HG03558 (cell line): ENCODE results near the gene AUTS2.

ENCODE experiments used
- ATAC-seq: cut with Tn5 transposase; IDR thresholded peaks from one replicate; pipeline ENCODE4 v1.9.1; 2021; ENCODE audit warnings: moderate number of reproducible peaks; ENCODE audit not compliant: unreplicated experiment; ENCODE audit errors: extremely low read depth

The AUTS2 gene

GRCh38 chr7:69706070-69706469 is 107.8 kb downstream of the AUTS2 start:
- ATAC-seq = no peak

GRCh38 chr7:69708857-69709256 is 110.6 kb downstream of the AUTS2 start:
- ATAC-seq = no peak

GRCh38 chr7:69710768-69711438 is 112.6 kb downstream of the AUTS2 start:
- ATAC-seq = no peak

DNA sequence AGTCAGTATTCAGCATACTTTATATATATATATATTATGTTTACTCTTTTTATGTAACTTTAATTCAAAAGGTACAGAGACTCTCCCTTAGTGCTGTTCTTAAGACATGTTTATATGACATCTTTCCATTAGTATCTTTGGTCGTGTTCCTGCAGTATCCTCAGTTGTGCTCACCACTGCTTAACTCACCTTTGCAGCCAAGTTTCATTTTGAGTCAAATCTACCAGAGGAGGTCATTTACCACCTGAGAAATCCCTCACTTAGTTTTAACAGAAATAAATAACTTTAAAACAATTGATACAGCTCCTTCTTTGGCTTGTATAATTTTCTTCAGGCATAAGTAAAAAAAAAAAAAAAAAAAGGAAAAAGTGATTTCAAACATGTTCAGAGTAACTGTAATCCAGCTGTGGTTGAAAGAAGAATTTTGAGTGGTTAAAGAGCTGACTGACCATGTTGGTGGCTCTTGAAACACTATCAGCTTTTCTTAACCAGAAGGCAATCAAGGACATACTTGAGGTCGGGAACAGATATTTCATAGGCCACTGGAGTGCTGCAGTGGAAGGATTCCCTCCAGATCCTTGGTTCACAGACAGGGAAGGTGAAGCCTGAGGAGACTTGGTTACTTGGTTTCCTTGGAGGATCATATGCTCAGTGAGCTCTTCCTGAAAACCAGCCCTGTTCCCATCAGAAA is 116.8 kb downstream of the AUTS2 start:
- ATAC-seq = no peak

DNA sequence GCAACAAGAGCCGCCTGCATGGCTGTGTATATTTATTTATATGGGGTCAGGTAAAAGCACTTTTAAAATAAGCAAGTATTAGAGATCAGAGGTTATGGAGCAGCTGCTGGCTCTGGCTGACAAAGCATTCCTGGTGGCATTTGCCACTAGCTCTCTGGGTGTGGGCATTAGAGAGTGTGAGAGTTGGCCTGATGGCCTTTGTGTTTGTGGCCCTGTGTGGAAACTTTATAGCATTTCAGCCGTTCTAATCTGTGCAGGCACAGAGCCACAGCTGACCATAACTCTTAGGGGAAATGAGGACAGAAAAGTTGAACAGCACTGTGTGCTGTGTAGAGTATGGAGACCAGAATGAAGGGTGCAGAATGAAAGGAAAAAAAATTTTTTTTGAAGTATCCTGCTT is 118.9 kb downstream of the AUTS2 start:
- no peak for ATAC-seq

DNA sequence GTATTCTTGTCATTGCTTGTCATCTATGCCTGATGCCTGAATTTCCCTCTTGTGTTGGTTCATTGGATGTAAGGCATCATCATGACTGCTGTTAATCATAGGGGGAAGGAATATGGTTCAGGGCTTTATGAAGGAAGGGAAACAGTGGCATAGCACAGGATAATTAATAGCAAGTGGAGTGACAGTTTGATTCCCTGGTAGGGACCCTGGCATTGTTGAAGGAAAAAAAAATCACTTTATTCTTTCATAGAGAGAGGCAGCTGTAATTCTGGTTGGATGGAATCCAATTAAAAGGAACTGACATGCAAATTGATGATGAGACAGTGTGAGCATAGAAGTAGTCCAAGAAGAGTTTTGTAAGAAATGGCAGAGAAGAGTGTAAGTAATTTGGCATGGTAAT is 121.4 kb downstream of the AUTS2 start:
- no peak for ATAC-seq

- no peak for ATAC-seq
Observed at GRCh38 chr7:69722843-69723242, 124.6 kb downstream of the AUTS2 start.

DNA sequence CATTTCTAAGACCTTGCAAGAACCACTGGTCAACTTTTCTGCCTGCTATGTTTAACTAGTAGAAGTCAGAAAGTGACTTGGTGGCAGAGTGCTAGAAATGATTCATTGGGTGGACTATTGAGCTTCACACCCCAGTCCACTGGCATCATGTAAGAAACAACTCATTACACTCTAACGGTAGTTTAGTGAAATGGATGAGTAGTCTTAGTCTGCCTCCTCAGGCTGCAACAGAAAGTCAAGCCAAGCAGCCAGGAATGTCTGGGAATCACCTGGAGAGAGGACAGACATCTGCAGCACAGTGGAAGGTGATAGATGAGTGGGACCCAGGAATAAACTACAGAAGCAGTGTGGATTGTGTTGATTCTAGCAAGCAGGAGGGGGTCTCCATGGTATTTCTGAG is 125.4 kb downstream of the AUTS2 start:
- no peak for ATAC-seq

- no peak for ATAC-seq
Observed at GRCh38 chr7:69728304-69728703, 130.0 kb downstream of the AUTS2 start.

GRCh38 chr7:69732203-69732602 is 133.9 kb downstream of the AUTS2 start:
- no peak for ATAC-seq

DNA sequence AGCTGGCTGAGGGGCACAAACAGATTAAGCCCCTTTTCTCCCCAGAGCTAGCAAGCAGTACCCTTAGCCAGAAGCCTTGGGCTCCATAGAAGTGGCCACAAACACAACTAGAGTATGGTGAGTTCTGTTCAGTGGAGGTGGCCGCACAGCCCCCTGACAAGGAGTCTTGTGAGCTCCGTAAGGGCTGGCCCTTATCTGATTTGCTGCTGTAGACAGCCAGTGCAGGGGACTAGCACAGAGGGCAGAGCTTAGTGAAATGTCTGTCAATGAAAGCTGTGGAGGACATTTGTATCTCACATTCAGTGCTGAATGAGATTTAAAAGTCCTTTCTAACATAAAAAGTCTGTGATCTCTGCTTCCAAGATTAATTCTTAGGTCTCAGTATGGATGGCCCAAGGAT is 137.3 kb downstream of the AUTS2 start:
- ATAC-seq = no peak

DNA sequence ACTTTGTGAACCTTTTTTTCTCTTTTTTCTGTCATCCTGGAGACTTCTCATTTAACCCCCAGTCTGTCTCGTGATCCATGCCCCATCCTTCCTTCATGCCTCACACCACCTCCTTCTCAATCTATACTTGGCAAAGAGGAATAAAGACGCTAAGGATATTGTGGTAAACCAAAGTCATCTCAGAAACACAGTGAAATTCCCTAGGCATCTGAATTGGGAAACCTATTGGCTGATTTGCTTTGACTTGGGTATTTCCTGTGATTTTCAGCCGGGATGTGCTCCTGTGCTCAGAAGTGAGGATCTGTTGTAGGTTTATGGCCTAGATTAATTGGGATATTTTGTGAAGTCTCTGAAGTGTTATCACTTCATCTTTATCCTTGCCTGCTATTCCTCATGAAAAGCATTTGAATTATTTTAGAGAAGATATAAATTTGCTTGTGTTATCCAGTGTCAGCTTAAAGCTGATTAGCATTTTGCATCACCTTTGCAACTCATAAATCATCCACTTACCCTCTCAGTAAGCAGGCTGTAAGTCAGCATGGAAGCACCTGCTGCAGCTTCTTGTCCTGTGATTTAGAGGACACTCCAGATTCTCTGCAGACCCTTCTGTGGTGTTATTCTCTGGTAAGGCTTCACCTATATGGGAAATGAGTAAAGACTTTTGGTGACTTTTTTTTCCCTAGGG is 138.0 kb downstream of the AUTS2 start:
- ATAC-seq = no peak

GRCh38 chr7:69738396-69738951 is 140.2 kb downstream of the AUTS2 start:
- no peak for ATAC-seq

DNA sequence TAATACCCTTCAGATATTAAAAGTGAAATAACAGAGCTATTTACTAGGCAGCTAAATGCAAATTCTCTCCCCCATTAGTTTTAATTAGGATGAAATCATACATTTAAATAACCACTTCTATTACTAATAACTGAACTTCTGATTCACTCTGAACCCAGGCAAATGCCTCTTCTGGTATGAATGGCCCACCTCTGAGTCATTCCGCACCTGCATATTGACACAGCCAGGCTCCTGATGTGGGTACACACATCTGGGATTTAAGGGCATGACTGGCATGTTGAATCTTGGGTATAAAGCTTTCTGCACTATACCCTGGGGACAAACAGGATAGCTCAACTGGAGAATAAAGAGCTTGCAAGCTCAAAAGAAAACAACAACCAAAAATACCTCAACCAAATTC is 140.9 kb downstream of the AUTS2 start:
- ATAC-seq = peak; percentile 65

GRCh38 chr7:69739931-69740431 is 141.7 kb downstream of the AUTS2 start:
- ATAC-seq = peak; percentile 29

GRCh38 chr7:69742237-69742636 is 144.0 kb downstream of the AUTS2 start:
- ATAC-seq = no peak

- ATAC-seq = no peak
Observed at GRCh38 chr7:69743436-69743835, 145.2 kb downstream of the AUTS2 start.

GRCh38 chr7:69744026-69744425 is 145.8 kb downstream of the AUTS2 start:
- ATAC-seq = no peak

DNA sequence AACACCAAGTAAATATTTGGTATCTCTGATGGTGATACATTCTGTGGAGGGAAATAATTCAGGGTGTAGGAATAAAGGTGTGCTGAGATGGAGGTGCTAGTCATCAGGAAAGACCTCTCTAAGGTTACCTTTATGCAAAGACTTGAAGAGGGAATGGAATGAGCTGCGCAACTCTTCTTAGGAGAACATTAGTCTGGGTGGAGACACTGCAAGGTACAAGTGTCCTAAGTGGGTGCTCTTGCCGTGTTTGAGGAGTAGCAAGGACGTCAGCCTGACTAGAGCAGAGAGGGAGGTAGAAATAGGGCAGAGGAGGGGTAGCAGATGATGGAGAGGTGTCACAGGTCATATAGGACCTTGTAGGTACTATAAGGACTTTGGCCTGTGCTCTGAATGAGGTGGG is 148.1 kb downstream of the AUTS2 start:
- no peak for ATAC-seq

DNA sequence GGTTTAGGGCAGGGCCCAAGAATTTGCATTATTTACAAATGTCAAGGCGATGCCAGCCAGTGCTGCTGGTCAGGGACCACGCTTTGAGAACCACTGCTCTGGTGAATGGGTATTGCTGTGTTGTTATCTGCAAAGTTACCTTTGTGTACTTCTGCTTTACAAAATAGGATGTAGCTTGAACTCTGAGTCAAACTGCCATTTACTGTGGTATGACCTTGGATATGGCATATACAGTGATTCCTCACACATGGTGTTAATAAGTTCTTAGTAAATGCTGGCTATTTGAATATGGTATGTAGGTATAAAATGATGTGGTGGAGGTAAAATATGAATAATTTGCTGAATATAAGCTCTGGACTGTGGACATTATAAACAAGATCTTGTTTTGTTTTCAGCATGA is 148.9 kb downstream of the AUTS2 start:
- ATAC-seq = no peak

- ATAC-seq = no peak
Observed at GRCh38 chr7:69748530-69748929, 150.3 kb downstream of the AUTS2 start.
